GM12891 (cell line): ENCODE results near the gene VAMP2.

Experiments
- PAX5 ChIP-seq: IDR thresholded peaks from 2 replicates; pipeline ENCODE4 v1.6.1; 2011; ENCODE audit warnings: low read length, moderate library complexity, mild to moderate bottlenecking; ENCODE audit not compliant: insufficient read depth, severe bottlenecking
- POLR2A ChIP-seq: IDR thresholded peaks from 2 replicates; pipeline ENCODE4 v1.6.1; 2011; ENCODE audit warnings: low read depth, low read length, control low read depth
- POLR2AphosphoS5 ChIP-seq: IDR thresholded peaks from 2 replicates; pipeline ENCODE4 v1.6.1; 2011; ENCODE audit warnings: low read depth, low read length, control low read depth
- TAF1 ChIP-seq: IDR thresholded peaks from 2 replicates; pipeline ENCODE4 v1.6.1; 2011; ENCODE audit warnings: low read depth, low read length, control low read depth

DNA sequence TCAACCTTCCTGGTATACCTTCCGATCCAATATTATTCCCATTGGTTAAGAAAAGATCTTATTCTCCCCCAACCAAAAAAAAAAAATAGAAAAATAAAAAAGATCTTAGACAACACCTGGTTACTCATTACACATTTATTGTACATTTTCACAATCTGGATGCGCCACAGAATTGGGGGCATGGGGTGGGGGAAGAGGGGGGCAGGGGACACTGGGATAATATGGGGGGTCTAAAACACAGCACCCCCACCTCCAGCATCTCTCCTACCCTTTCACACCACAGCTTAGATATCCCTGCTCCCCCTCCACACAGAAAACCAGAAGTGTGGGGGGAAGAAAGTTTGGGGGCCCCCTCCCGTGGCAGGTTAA lies 3.7 kb downstream of the VAMP2 start:
- no peak for TF ChIP-seq POLR2A
- TF ChIP-seq TAF1: no peak
- TF ChIP-seq POLR2AphosphoS5: no peak
- no peak for TF ChIP-seq PAX5
